Uterus (tissue), 2 donors: ENCODE results near the gene TOB1.

ENCODE experiments used
- POLR2A ChIP-seq, 2 donors: fragments of 450-650 bp; IDR thresholded peaks; one replicate each; pipeline ENCODE4 v1.6.1; 2016; ENCODE audit warnings: antibody characterized with exemption in 2 of 2, mild to moderate bottlenecking in 1 of 2, moderate library complexity in 1 of 2
- TF ChIP-seq, protein P1 (sequence below), 4 experiments: fragments of 200-600 bp in 2 of 4; fragments of 450-650 bp in 2 of 4; sonication (generic) in 2 of 4; IDR thresholded peaks; one replicate each; pipeline ENCODE4 v1.5.1; 2016 to 2019; ENCODE audit warnings: antibody characterized with exemption in 4 of 4, mild to moderate bottlenecking in 2 of 4, moderate library complexity in 1 of 4

- TF ChIP-seq, protein P1, sequence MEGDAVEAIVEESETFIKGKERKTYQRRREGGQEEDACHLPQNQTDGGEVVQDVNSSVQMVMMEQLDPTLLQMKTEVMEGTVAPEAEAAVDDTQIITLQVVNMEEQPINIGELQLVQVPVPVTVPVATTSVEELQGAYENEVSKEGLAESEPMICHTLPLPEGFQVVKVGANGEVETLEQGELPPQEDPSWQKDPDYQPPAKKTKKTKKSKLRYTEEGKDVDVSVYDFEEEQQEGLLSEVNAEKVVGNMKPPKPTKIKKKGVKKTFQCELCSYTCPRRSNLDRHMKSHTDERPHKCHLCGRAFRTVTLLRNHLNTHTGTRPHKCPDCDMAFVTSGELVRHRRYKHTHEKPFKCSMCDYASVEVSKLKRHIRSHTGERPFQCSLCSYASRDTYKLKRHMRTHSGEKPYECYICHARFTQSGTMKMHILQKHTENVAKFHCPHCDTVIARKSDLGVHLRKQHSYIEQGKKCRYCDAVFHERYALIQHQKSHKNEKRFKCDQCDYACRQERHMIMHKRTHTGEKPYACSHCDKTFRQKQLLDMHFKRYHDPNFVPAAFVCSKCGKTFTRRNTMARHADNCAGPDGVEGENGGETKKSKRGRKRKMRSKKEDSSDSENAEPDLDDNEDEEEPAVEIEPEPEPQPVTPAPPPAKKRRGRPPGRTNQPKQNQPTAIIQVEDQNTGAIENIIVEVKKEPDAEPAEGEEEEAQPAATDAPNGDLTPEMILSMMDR (IDR thresholded peaks at IDR 0.05), result no peak
- TF ChIP-seq POLR2A (IDR thresholded peaks at IDR 0.05), result no peak
These were observed 20.7 kb downstream of the TOB1 start for GRCh38 chr17:50845240-50846147.
